Liver (tissue), 9 donors: Measurements from ENCODE around the gene CDK2AP2. TPM values are rescaled to one million over a fixed set of nuclear protein-coding genes. Genes with fewer than 3 reads are reported as not detected.
"Not testable (repeated sequence)": the region's sequence is repeated elsewhere in the genome, so short reads cannot be mapped to it uniquely, and the experiment has no call there.

Source experiments
- DNase-seq: peaks from one replicate; pipeline ENCODE4 v3.0.0-alpha.2; 2017; ENCODE audit warnings: low spot score
- H3K27ac ChIP-seq, 2 donors: one replicate each; pipeline ENCODE4 v1.7.0; 2013; ENCODE audit warnings: inconsistent platforms in 2 of 2, low read length in 2 of 2, control low read depth in 1 of 2, low read depth in 1 of 2, mild to moderate bottlenecking in 1 of 2
- H3K27me3 ChIP-seq, 4 donors: one replicate each; pipeline versions ENCODE4 v1.6.1 to v1.7.0; 2013; ENCODE audit warnings: low read length in 3 of 4, inconsistent platforms in 1 of 4, mild to moderate bottlenecking in 1 of 4, moderate library complexity in 1 of 4; ENCODE audit not compliant: control insufficient read depth in 4 of 4, insufficient read depth in 4 of 4
- H3K36me3 ChIP-seq, 4 donors: one replicate each; pipeline versions ENCODE4 v1.6.1 to v1.7.0; 2013; ENCODE audit warnings: low read length in 3 of 4, mild to moderate bottlenecking in 3 of 4, low read depth in 1 of 4, moderate library complexity in 1 of 4; ENCODE audit not compliant: control insufficient read depth in 4 of 4, insufficient read depth in 3 of 4
- H3K4me1 ChIP-seq, 4 donors: one replicate each; pipeline versions ENCODE4 v1.6.1 to v1.7.0; 2013; ENCODE audit warnings: low read length in 3 of 4, mild to moderate bottlenecking in 3 of 4, moderate library complexity in 1 of 4; ENCODE audit not compliant: control insufficient read depth in 4 of 4, insufficient read depth in 4 of 4
- H3K4me3 ChIP-seq, 3 donors: one replicate each; pipeline versions ENCODE4 v1.6.1 to v1.7.0; 2013; ENCODE audit warnings: low read length in 3 of 3, control low read depth in 1 of 3, low read depth in 1 of 3, mild to moderate bottlenecking in 1 of 3
- H3K9ac ChIP-seq, 2 donors: one replicate each; pipeline ENCODE4 v1.7.0; 2013; ENCODE audit warnings: low read length in 2 of 2, mild to moderate bottlenecking in 2 of 2, moderate library complexity in 2 of 2, control low read depth in 1 of 2, low read depth in 1 of 2
- H3K9me3 ChIP-seq, 4 donors: one replicate each; pipeline versions ENCODE4 v1.6.1 to v1.7.0; 2013; ENCODE audit warnings: low read length in 3 of 4; ENCODE audit not compliant: control insufficient read depth in 4 of 4
- EGR1 ChIP-seq, 2 donors: IDR thresholded peaks; 2 replicates each; pipeline ENCODE4 v1.6.1; 2016 to 2018; ENCODE audit warnings: antibody characterized with exemption in 2 of 2, low read depth in 2 of 2
- FOXA1 ChIP-seq: IDR thresholded peaks from 2 replicates; pipeline ENCODE4 v1.6.1; 2016; ENCODE audit warnings: antibody characterized with exemption
- HNF4A ChIP-seq, 2 donors: conservative IDR thresholded peaks; 2 replicates each; pipeline ENCODE4 v1.6.1; 2016; ENCODE audit warnings: antibody characterized with exemption in 2 of 2, mild to moderate bottlenecking in 2 of 2
- HNF4G ChIP-seq: IDR thresholded peaks from 2 replicates; pipeline ENCODE4 v1.6.1; 2016; ENCODE audit warnings: antibody characterized with exemption
- JUND ChIP-seq, 2 donors: IDR thresholded peaks; 2 replicates each; pipeline ENCODE4 v1.6.1; 2016; ENCODE audit warnings: antibody characterized with exemption in 2 of 2
- NR2F2 ChIP-seq: IDR thresholded peaks from 2 replicates; pipeline ENCODE4 v1.6.1; 2016; ENCODE audit warnings: antibody characterized with exemption
- RAD21 ChIP-seq, 2 donors: IDR thresholded peaks; 2 replicates each; pipeline ENCODE4 v1.6.1; 2016; ENCODE audit warnings: antibody characterized with exemption in 2 of 2, mild to moderate bottlenecking in 2 of 2
- RXRA ChIP-seq, 2 donors: IDR thresholded peaks; 2 replicates each; pipeline ENCODE4 v1.6.1; 2017 to 2018; ENCODE audit warnings: antibody characterized with exemption in 2 of 2, mild to moderate bottlenecking in 1 of 2
- SP1 ChIP-seq: IDR thresholded peaks from 2 replicates; pipeline ENCODE4 v1.6.1; 2018; ENCODE audit warnings: antibody characterized with exemption, mild to moderate bottlenecking
- WGBS: extraction: QIAGEN DNeasy Blood & Tissue Kit; methylation state at CpG from one replicate; pipeline ENCODE4 v1.1.7; 2013; 5-methylcytosine and 5-hydroxymethylcytosine counted together
- polyA plus RNA-seq, 2 donors: library from polyadenylated mRNA; stranded (reverse) in 1 of 2; unstranded in 1 of 2; fragments of 200-250 nt in 1 of 2; fragments of >200 nt in 1 of 2; fragmentation: Nextera tagmentation in 1 of 2; extraction: Ambion mirVana in 1 of 2; gene quantifications; one replicate each; pipeline versions ENCODE4 v1.2.1 to v1.2.3, GENCODE V29; 2013 to 2015
- total RNA-seq, 2 donors: library from RNA; depleted of rRNA; stranded (reverse); fragments of >200 nt; gene quantifications; one replicate each; pipeline ENCODE4 v1.2.3, GENCODE V29; 2014
- TF ChIP-seq, protein P1 (sequence below): IDR thresholded peaks from 2 replicates; pipeline ENCODE4 v1.6.1; 2016; ENCODE audit warnings: antibody characterized with exemption
- TF ChIP-seq, protein P2 (sequence below): IDR thresholded peaks from 2 replicates; pipeline ENCODE4 v1.6.1; 2016; ENCODE audit warnings: antibody characterized with exemption
- TF ChIP-seq, protein P3 (sequence below): IDR thresholded peaks from 2 replicates; pipeline ENCODE4 v1.6.1; 2016; ENCODE audit warnings: antibody characterized with exemption
- TF ChIP-seq, protein P4 (sequence below): fragments of 150-350 bp; IDR thresholded peaks from 2 replicates; pipeline ENCODE4 v1.5.1; 2017; ENCODE audit warnings: improper control_type of control experiment, low read depth, low read length; ENCODE audit not compliant: missing input control
- TF ChIP-seq, protein P5 (sequence below): IDR thresholded peaks from 2 replicates; pipeline ENCODE4 v1.6.1; 2016; ENCODE audit warnings: antibody characterized with exemption, mild to moderate bottlenecking
- donor health status: healthy.
- donor health status: healthy.
- donor health status: healthy.
- donor health status: healthy.
- donor health status: healthy.

The CDK2AP2 gene
- total and polyA plus RNA-seq, 4 donors, result 14.1 to 126 (median 56.6) TPM

DNA sequence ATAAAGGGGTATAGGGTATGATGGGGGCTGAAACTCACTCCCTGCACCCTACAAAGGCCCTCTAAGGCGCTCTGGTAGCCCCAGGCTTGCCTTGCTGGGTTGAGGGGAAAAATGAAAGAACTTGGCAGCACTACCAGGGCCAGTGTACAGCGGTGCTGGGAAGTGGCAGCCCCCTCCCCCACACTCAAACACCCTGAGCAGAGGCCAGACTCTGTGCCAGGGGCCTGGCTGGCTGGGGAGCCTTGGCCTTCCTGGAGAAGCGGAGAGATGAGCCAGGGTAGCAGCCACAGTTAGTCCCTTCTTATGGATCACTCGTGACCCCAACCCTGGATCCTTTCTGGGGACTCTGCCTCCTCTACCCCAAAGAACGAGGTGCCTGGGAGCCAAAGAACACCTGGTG is 41.6 kb downstream of the CDK2AP2 start:
- Histone ChIP-seq H3K9me3 (no peaks in the 10 kb centered on the region), H3K27ac (peak overlapping the region; percentile 47 to 48), H3K36me3 (no peaks in the 10 kb centered on the region), H3K4me3 (no peak overlapping the region), H3K27me3 (no peaks in the 10 kb centered on the region), H3K4me1 (peaks cover 19 to 43% (median 31%) of the 10 kb centered on the region in 4 donors), H3K9ac (no peak overlapping the region)
- no peak for DNase-seq
- TF ChIP-seq NR2F2, result no peak
- no peak for TF ChIP-seq HNF4G
- TF ChIP-seq SP1, result peak; percentile 57
- peak in 1 of 2 donors; percentile 9 for TF ChIP-seq RXRA (IDR thresholded peaks at IDR 0.05)
- TF ChIP-seq, protein P1, sequence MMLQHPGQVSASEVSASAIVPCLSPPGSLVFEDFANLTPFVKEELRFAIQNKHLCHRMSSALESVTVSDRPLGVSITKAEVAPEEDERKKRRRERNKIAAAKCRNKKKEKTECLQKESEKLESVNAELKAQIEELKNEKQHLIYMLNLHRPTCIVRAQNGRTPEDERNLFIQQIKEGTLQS, result no peak
- peak in 1 of 2 donors; percentile 13 for TF ChIP-seq RAD21 (IDR thresholded peaks at IDR 0.05)
- TF ChIP-seq, protein P2, sequence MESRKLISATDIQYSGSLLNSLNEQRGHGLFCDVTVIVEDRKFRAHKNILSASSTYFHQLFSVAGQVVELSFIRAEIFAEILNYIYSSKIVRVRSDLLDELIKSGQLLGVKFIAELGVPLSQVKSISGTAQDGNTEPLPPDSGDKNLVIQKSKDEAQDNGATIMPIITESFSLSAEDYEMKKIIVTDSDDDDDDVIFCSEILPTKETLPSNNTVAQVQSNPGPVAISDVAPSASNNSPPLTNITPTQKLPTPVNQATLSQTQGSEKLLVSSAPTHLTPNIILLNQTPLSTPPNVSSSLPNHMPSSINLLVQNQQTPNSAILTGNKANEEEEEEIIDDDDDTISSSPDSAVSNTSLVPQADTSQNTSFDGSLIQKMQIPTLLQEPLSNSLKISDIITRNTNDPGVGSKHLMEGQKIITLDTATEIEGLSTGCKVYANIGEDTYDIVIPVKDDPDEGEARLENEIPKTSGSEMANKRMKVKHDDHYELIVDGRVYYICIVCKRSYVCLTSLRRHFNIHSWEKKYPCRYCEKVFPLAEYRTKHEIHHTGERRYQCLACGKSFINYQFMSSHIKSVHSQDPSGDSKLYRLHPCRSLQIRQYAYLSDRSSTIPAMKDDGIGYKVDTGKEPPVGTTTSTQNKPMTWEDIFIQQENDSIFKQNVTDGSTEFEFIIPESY, result no peak
- peak in 1 of 2 donors; percentile 14 for TF ChIP-seq HNF4A (conservative IDR thresholded peaks at IDR 0.05)
- WGBS, result 71% methylated on average over 5 of the region's 5 CpGs

DNA sequence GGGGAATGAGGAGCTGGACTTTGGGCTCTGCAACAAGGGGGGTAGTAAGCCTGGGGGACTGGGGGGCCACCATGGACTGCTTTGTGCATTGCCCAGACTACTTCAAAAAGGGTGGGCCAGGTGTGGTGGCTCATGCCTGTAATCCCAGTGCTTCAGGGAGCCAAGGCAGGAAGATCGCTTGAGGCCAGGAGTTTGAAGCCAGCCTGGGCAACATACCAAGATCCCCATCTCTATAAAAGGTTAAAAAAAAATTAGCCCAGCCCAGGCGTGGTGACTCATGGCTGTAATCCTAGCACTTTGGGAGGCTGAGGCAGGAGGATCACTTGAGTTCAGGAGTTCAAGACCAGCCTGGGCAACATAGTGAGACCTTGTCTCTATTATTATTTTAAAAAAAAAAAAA is 42.4 kb downstream of the CDK2AP2 start:
- H3K9ac ChIP-seq, result peak overlapping the region in 1 of 2 donors; percentile 22
- H3K9me3 ChIP-seq, DNase-seq, H3K27me3 ChIP-seq, H3K36me3 ChIP-seq: not testable (repeated sequence)
- WGBS, result 53% methylated on average over 2 of the region's 2 CpGs
- H3K27ac ChIP-seq, result peak overlapping the region; percentile 73 to 95
- peak overlapping the region in 2 of 3 donors; percentile 72 to 82 for H3K4me3 ChIP-seq
- peaks cover 19 to 43% (median 31%) of the 10 kb centered on the region in 4 donors for H3K4me1 ChIP-seq

DNA sequence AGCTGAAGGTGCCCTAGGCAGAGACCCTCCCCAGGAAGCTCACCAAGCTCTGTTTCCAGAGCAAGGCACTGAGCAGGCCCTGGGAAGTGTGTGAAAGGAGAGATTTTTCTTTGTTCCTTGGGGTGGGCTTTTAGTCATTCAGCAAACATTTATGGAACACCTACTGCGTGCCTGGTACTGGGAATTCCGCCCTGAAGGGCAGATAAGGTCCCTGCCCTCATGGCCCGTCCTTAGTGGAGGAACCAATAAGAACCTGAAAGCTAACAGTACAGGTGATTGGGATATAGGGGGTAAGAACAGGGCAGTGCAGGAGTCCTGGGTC is 42.8 kb downstream of the CDK2AP2 start:
- peak overlapping the region; percentile 72 to 82 (median 81) for H3K4me3 ChIP-seq
- no peaks in the 10 kb centered on the region for H3K27me3 ChIP-seq
- H3K9me3 ChIP-seq, result no peaks in the 10 kb centered on the region
- H3K36me3 ChIP-seq, result no peaks in the 10 kb centered on the region
- H3K27ac ChIP-seq, result peak overlapping the region; percentile 73 to 95
- peaks cover 19 to 43% (median 31%) of the 10 kb centered on the region in 4 donors for H3K4me1 ChIP-seq
- H3K9ac ChIP-seq, result peak overlapping the region; percentile 22 to 69
- DNase-seq, result no peak
- 22% methylated on average over 3 of the region's 3 CpGs for WGBS
- TF ChIP-seq EGR1 (IDR thresholded peaks at IDR 0.05; ENCODE audit: low read depth in 2 of 2) (no peak), HNF4A (conservative IDR thresholded peaks at IDR 0.05) (no peak), JUND (IDR thresholded peaks at IDR 0.05) (no peak), RXRA (IDR thresholded peaks at IDR 0.05) (no peak), FOXA1 (no peak), RAD21 (IDR thresholded peaks at IDR 0.05) (no peak)
- TF ChIP-seq, protein P3, sequence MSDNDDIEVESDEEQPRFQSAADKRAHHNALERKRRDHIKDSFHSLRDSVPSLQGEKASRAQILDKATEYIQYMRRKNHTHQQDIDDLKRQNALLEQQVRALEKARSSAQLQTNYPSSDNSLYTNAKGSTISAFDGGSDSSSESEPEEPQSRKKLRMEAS, result no peak
- TF ChIP-seq, protein P4, sequence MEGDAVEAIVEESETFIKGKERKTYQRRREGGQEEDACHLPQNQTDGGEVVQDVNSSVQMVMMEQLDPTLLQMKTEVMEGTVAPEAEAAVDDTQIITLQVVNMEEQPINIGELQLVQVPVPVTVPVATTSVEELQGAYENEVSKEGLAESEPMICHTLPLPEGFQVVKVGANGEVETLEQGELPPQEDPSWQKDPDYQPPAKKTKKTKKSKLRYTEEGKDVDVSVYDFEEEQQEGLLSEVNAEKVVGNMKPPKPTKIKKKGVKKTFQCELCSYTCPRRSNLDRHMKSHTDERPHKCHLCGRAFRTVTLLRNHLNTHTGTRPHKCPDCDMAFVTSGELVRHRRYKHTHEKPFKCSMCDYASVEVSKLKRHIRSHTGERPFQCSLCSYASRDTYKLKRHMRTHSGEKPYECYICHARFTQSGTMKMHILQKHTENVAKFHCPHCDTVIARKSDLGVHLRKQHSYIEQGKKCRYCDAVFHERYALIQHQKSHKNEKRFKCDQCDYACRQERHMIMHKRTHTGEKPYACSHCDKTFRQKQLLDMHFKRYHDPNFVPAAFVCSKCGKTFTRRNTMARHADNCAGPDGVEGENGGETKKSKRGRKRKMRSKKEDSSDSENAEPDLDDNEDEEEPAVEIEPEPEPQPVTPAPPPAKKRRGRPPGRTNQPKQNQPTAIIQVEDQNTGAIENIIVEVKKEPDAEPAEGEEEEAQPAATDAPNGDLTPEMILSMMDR, result no peak
- TF ChIP-seq, protein P5, sequence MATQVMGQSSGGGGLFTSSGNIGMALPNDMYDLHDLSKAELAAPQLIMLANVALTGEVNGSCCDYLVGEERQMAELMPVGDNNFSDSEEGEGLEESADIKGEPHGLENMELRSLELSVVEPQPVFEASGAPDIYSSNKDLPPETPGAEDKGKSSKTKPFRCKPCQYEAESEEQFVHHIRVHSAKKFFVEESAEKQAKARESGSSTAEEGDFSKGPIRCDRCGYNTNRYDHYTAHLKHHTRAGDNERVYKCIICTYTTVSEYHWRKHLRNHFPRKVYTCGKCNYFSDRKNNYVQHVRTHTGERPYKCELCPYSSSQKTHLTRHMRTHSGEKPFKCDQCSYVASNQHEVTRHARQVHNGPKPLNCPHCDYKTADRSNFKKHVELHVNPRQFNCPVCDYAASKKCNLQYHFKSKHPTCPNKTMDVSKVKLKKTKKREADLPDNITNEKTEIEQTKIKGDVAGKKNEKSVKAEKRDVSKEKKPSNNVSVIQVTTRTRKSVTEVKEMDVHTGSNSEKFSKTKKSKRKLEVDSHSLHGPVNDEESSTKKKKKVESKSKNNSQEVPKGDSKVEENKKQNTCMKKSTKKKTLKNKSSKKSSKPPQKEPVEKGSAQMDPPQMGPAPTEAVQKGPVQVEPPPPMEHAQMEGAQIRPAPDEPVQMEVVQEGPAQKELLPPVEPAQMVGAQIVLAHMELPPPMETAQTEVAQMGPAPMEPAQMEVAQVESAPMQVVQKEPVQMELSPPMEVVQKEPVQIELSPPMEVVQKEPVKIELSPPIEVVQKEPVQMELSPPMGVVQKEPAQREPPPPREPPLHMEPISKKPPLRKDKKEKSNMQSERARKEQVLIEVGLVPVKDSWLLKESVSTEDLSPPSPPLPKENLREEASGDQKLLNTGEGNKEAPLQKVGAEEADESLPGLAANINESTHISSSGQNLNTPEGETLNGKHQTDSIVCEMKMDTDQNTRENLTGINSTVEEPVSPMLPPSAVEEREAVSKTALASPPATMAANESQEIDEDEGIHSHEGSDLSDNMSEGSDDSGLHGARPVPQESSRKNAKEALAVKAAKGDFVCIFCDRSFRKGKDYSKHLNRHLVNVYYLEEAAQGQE, result no peak
